Colonic mucosa (tissue), 4 donors: ENCODE measurements around the gene IL17RE. TPM values are rescaled to one million over a fixed set of nuclear protein-coding genes. Genes with fewer than 3 reads are reported as not detected.

Experiments used
- DNase-seq: peaks from one replicate; pipeline ENCODE4 v3.0.0-alpha.2; 2020
- H3K27ac ChIP-seq: fragments of 200-600 bp; one replicate; pipeline ENCODE4 v1.8.0; 2021
- H3K27me3 ChIP-seq: fragments of 200-600 bp; one replicate; pipeline ENCODE4 v1.8.0; 2021
- H3K36me3 ChIP-seq: fragments of 200-600 bp; one replicate; pipeline ENCODE4 v1.8.0; 2021
- H3K4me1 ChIP-seq: fragments of 200-600 bp; one replicate; pipeline ENCODE4 v1.8.0; 2021; ENCODE audit warnings: mild to moderate bottlenecking
- H3K4me3 ChIP-seq: fragments of 200-600 bp; one replicate; pipeline ENCODE4 v1.8.0; 2021
- H3K9ac ChIP-seq, 2 donors: one replicate each; pipeline ENCODE4 v1.7.0; 2013; ENCODE audit warnings: control low read depth in 2 of 2, low read depth in 2 of 2, low read length in 2 of 2
- H3K9me3 ChIP-seq: fragments of 200-600 bp; one replicate; pipeline ENCODE4 v1.8.0; 2021
- CTCF ChIP-seq: fragments of 200-600 bp; IDR thresholded peaks from one replicate; pipeline ENCODE4 v1.8.0; 2022; ENCODE audit warnings: antibody characterized with exemption, mild to moderate bottlenecking
- intact Hi-C: fragments of 100-400 bp; cut with DNase I; formaldehyde crosslinking; loops from one replicate; pipeline ENCODE4 v1.14.1; 2022
- total RNA-seq, 2 donors: library from RNA; stranded (reverse); fragmentation: NEBNext Ultra II Directional in 1 of 2; extraction: Animal tissue kit (Norgen Biotek cat#: 25700) in 1 of 2; gene quantifications; one replicate each; pipeline ENCODE4 v1.2.1, GENCODE V29; 2021
- donor health status: healthy.
- donor health status: DM: no; HTN: no; CAD: no.
- donor health status: DM: no; HTN: no; CAD: no.

Gene IL17RE
- total RNA-seq, 2 donors from 2014 or later, result 66.4 to 71.4 TPM

GRCh38 chr3:9903238-9903624 is 583 bp downstream of the IL17RE start:
- Histone ChIP-seq H3K4me1 (peaks cover 3% of the 10 kb centered on the region), H3K27me3 (no peaks in the 10 kb centered on the region), H3K9me3 (no peaks in the 10 kb centered on the region), H3K36me3 (no peaks in the 10 kb centered on the region), H3K4me3 (peak overlapping the region; percentile 54), H3K27ac (peak overlapping the region; percentile 97), H3K9ac (peak overlapping the region; percentile 40 to 97)
- no peak for TF ChIP-seq CTCF
- DNase-seq, result no peak
- intact Hi-C loops, result no loop called here

- Histone ChIP-seq H3K27ac (no peak overlapping the region), H3K9ac (peak overlapping the region; percentile 13 to 97), H3K27me3 (no peaks in the 10 kb centered on the region), H3K9me3 (no peaks in the 10 kb centered on the region), H3K4me3 (peak overlapping the region; percentile 54), H3K36me3 (no peaks in the 10 kb centered on the region), H3K4me1 (peaks cover 3% of the 10 kb centered on the region)
- DNase-seq, result no peak
- TF ChIP-seq CTCF, result no peak
- intact Hi-C loops, result no loop called here
Measured at GRCh38 chr3:9903904-9904303, 1.3 kb downstream of the IL17RE start.

GRCh38 chr3:9906480-9906879 is 3.8 kb downstream of the IL17RE start:
- intact Hi-C loops, result no loop called here
- H3K9me3 ChIP-seq, result no peaks in the 10 kb centered on the region
- no peak overlapping the region for H3K4me3 ChIP-seq
- no peaks in the 10 kb centered on the region for H3K36me3 ChIP-seq
- TF ChIP-seq CTCF, result no peak
- no peak for DNase-seq
- no peaks in the 10 kb centered on the region for H3K27me3 ChIP-seq
- no peak overlapping the region for H3K27ac ChIP-seq
- H3K9ac ChIP-seq, result no peak overlapping the region
- peaks cover 2% of the 10 kb centered on the region for H3K4me1 ChIP-seq

- H3K4me1 ChIP-seq, result no peaks in the 10 kb centered on the region
- H3K9me3 ChIP-seq, result no peaks in the 10 kb centered on the region
- TF ChIP-seq CTCF, result no peak
- DNase-seq, result no peak
- no peaks in the 10 kb centered on the region for H3K36me3 ChIP-seq
- no peak overlapping the region for H3K27ac ChIP-seq
- H3K27me3 ChIP-seq, result no peaks in the 10 kb centered on the region
- H3K4me3 ChIP-seq, result no peak overlapping the region
- no peak overlapping the region for H3K9ac ChIP-seq
- intact Hi-C loops, result no loop called here
Measured at GRCh38 chr3:9908286-9908685, 5.6 kb downstream of the IL17RE start.

- no peaks in the 10 kb centered on the region for H3K27me3 ChIP-seq
- H3K9me3 ChIP-seq, result no peaks in the 10 kb centered on the region
- H3K9ac ChIP-seq, result no peak overlapping the region
- no peak overlapping the region for H3K27ac ChIP-seq
- no peaks in the 10 kb centered on the region for H3K36me3 ChIP-seq
- H3K4me3 ChIP-seq, result no peak overlapping the region
- intact Hi-C loops, result no loop called here
- no peak for TF ChIP-seq CTCF
- H3K4me1 ChIP-seq, result peaks cover 1% of the 10 kb centered on the region
- DNase-seq, result no peak
Measured at GRCh38 chr3:9909221-9910013, 6.8 kb downstream of the IL17RE start.
